ENCODE results near the gene UBE4B.

The UBE4B gene

DNA sequence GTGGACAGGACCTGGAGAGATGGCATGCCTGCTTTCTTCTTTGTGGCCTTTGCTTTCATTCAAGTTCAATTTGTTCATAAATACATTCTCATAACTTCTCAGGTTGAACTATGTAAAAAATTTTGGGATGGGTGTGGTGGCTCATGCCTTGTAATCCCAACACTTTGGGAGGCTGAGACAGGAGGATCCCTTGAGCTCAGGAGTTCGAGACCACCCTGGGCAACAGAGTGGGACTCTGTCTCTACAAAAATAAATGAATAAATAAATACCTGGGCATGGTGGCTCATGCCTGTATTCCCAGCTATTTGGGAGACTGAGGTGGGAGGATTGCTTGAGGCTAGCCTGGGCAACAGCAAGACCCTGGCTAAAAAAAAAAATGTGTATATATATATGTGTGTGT is 179.7 kb downstream of the UBE4B start:
- no peaks in the 10 kb centered on the region for H3F3A ChIP-seq (ENCODE audit: insufficient read depth, low read length)
- TF ChIP-seq EZH2 (optimal IDR thresholded peaks at IDR 0.05; ENCODE audit: low read depth, low read length) (no peak), EZH2phosphoT487 (IDR thresholded peaks at IDR 0.05; ENCODE audit: low read length) (no peak)
- TF ChIP-seq, protein P1, sequence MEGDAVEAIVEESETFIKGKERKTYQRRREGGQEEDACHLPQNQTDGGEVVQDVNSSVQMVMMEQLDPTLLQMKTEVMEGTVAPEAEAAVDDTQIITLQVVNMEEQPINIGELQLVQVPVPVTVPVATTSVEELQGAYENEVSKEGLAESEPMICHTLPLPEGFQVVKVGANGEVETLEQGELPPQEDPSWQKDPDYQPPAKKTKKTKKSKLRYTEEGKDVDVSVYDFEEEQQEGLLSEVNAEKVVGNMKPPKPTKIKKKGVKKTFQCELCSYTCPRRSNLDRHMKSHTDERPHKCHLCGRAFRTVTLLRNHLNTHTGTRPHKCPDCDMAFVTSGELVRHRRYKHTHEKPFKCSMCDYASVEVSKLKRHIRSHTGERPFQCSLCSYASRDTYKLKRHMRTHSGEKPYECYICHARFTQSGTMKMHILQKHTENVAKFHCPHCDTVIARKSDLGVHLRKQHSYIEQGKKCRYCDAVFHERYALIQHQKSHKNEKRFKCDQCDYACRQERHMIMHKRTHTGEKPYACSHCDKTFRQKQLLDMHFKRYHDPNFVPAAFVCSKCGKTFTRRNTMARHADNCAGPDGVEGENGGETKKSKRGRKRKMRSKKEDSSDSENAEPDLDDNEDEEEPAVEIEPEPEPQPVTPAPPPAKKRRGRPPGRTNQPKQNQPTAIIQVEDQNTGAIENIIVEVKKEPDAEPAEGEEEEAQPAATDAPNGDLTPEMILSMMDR (IDR thresholded peaks at IDR 0.05; ENCODE audit: low read length): no peak
- H3K9ac ChIP-seq (ENCODE audit: low read length): no peak overlapping the region
- H3K27me3 ChIP-seq (replicated peaks; ENCODE audit: insufficient read depth, low read length): no peaks in the 10 kb centered on the region
- H4K20me1 ChIP-seq (ENCODE audit: insufficient read depth, low read length): no peaks in the 10 kb centered on the region
- H3K9me2 ChIP-seq (replicated peaks; ENCODE audit: insufficient read depth, low read length): no peaks in the 10 kb centered on the region
- no peak overlapping the region for H3K27ac ChIP-seq (ENCODE audit: low read length)
- H3K79me2 ChIP-seq (ENCODE audit: low read length): peaks cover 58% of the 10 kb centered on the region
- DNase-seq: no peak
- no peaks in the 10 kb centered on the region for H3K36me3 ChIP-seq (replicated peaks; ENCODE audit: insufficient read depth, low read length)
- peaks cover 10% of the 10 kb centered on the region; the same call in 1 of the 2 replicates for H3K4me1 ChIP-seq (ENCODE audit: low read length)
- H3K4me3 ChIP-seq (ENCODE audit: low read length): no peak overlapping the region
- H3K9me3 ChIP-seq (replicated peaks; ENCODE audit: insufficient read depth, low read length): no peaks in the 10 kb centered on the region
- no peak overlapping the region for H2AFZ ChIP-seq (ENCODE audit: low read length)
- peak overlapping the region; percentile 99; the same call in 1 of the 2 replicates for H3K4me2 ChIP-seq (ENCODE audit: low read depth, low read length)

DNA sequence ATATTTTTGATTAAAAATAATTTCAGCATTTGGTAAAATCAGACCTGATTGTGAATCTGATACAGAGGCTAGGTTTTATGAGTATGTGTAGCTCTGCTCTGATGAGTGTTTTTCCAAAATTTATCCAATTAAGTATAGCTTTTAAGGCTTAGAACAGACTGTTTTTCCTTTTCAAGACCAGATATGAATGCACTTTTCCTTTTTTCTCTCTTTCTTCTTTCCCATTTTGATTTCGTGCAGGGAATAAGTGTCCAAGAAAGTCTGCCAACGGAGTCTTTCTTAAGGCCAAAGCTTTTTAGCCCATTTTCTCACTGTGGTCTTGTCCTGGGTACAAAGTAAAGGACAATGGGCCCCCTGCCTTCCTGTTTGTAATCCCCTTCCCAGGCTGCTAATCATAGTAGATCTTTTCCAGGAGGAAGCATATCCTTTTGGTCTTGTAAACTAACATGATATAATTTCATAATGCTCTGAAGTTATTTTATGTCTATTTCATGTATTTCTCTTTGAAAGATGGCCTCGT is 180.5 kb downstream of the UBE4B start:
- Histone ChIP-seq H4K20me1 (ENCODE audit: insufficient read depth, low read length) (no peaks in the 10 kb centered on the region), H3K9ac (ENCODE audit: low read length) (no peak overlapping the region), H3K4me3 (ENCODE audit: low read length) (no peak overlapping the region)

DNA sequence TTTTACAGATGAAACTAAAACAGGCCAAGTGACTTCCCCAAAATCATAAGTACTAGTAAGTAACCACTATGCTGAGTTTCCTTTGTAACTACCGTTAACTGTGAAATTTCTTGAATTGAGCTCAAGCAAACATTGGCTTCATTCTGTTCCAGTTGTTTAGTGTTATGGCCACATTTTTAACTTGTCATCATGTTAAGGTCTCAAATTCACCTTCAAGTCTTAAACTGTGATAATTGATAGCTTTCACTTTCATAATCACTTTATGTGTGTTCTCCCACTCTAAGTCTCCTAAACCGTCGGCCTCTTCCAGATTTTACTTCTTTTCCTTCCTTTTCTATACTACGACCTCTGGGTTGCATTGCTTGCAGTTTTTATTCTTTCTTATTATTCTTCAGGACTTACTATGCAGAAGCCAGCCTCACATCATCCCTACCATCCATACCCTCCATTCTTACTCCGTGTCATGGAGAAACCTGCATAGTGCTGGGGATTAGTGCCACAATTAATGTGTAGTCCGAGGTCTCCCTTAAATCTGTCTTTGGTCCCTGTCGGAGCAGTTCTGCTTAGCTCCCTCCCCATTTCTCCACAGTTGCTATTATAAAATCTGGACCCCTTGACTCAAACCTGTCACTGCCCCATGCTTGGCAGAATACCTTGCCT is 183.5 kb downstream of the UBE4B start:
- peaks cover 91% of the 10 kb centered on the region for H3K79me2 ChIP-seq (ENCODE audit: low read length)
- no peak overlapping the region for H3K27ac ChIP-seq (ENCODE audit: low read length)
- H3K4me1 ChIP-seq (ENCODE audit: low read length): 0 out of 2 replicates have a peak, but pooled peaks cover 4% of the 10 kb centered on the region
- no peak overlapping the region for H3K4me2 ChIP-seq (ENCODE audit: low read depth, low read length)
- H3K9me2 ChIP-seq (replicated peaks; ENCODE audit: insufficient read depth, low read length): no peaks in the 10 kb centered on the region
- H3K4me3 ChIP-seq (ENCODE audit: low read length): no peak overlapping the region
- H3F3A ChIP-seq (ENCODE audit: insufficient read depth, low read length): no peaks in the 10 kb centered on the region
- no peaks in the 10 kb centered on the region for H3K9me3 ChIP-seq (replicated peaks; ENCODE audit: insufficient read depth, low read length)
- H3K36me3 ChIP-seq (replicated peaks; ENCODE audit: insufficient read depth, low read length): no peaks in the 10 kb centered on the region
- no peak overlapping the region for H2AFZ ChIP-seq (ENCODE audit: low read length)
- TF ChIP-seq, protein P1 (IDR thresholded peaks at IDR 0.05; ENCODE audit: low read length): no peak
- no peak for TF ChIP-seq EZH2 (optimal IDR thresholded peaks at IDR 0.05; ENCODE audit: low read depth, low read length)
- TF ChIP-seq EZH2phosphoT487 (IDR thresholded peaks at IDR 0.05; ENCODE audit: low read length): no peak
- no peak overlapping the region for H3K9ac ChIP-seq (ENCODE audit: low read length)
- H3K27me3 ChIP-seq (replicated peaks; ENCODE audit: insufficient read depth, low read length): no peaks in the 10 kb centered on the region
- no peaks in the 10 kb centered on the region for H4K20me1 ChIP-seq (ENCODE audit: insufficient read depth, low read length)
- no peak for DNase-seq

More for the DNA sequence above, 180.5 kb downstream of the UBE4B start:
- Histone ChIP-seq H2AFZ (ENCODE audit: low read length) (no peak overlapping the region), H3F3A (ENCODE audit: insufficient read depth, low read length) (no peaks in the 10 kb centered on the region), H3K27ac (ENCODE audit: low read length) (no peak overlapping the region), H3K36me3 (replicated peaks; ENCODE audit: insufficient read depth, low read length) (no peaks in the 10 kb centered on the region), H3K4me1 (ENCODE audit: low read length) (peaks cover 10% of the 10 kb centered on the region; the same call in 1 of the 2 replicates), H3K27me3 (replicated peaks; ENCODE audit: insufficient read depth, low read length) (no peaks in the 10 kb centered on the region), H3K79me2 (ENCODE audit: low read length) (peaks cover 66% of the 10 kb centered on the region), H3K9me3 (replicated peaks; ENCODE audit: insufficient read depth, low read length) (no peaks in the 10 kb centered on the region), H3K9me2 (replicated peaks; ENCODE audit: insufficient read depth, low read length) (no peaks in the 10 kb centered on the region), H3K4me2 (ENCODE audit: low read depth, low read length) (no peak overlapping the region)
- TF ChIP-seq EZH2phosphoT487 (IDR thresholded peaks at IDR 0.05; ENCODE audit: low read length) (no peak), EZH2 (optimal IDR thresholded peaks at IDR 0.05; ENCODE audit: low read depth, low read length) (no peak)
- TF ChIP-seq, protein P1 (IDR thresholded peaks at IDR 0.05; ENCODE audit: low read length): no peak
- DNase-seq: no peak

Data from MM.1S (cell line).